GM21723 (cell line): ENCODE measurements around the gene NGLY1.

Experiments used
- ATAC-seq: cut with Tn5 transposase; IDR thresholded peaks from one replicate; pipeline ENCODE4 v1.9.1; 2021; ENCODE audit warnings: mild to moderate bottlenecking, moderate library complexity; ENCODE audit not compliant: unreplicated experiment

The NGLY1 gene

GRCh38 chr3:25785826-25786225 lies 2.6 kb upstream of the NGLY1 start:
- no peak for ATAC-seq

- no peak for ATAC-seq
Measured at GRCh38 chr3:25784971-25785370, 1.7 kb upstream of the NGLY1 start.

- ATAC-seq: peak; percentile 31
Measured at GRCh38 chr3:25783661-25784512, 644 bp upstream of the NGLY1 start.

GRCh38 chr3:25782636-25782937 lies 656 bp downstream of the NGLY1 start:
- no peak for ATAC-seq

- peak; percentile 62 for ATAC-seq
Measured at GRCh38 chr3:25781758-25782594, 1.3 kb downstream of the NGLY1 start.

GRCh38 chr3:25781145-25781757 lies 2.0 kb downstream of the NGLY1 start:
- no peak for ATAC-seq

GRCh38 chr3:25780618-25781017 lies 2.6 kb downstream of the NGLY1 start:
- ATAC-seq: no peak

- ATAC-seq: peak; percentile 45
Measured at GRCh38 chr3:25775936-25776335, 7.3 kb downstream of the NGLY1 start.

GRCh38 chr3:25768851-25769250 lies 14.4 kb downstream of the NGLY1 start:
- peak; percentile 93 for ATAC-seq

GRCh38 chr3:25751725-25752124 lies 31.5 kb downstream of the NGLY1 start:
- no peak for ATAC-seq

GRCh38 chr3:25751048-25751447 lies 32.2 kb downstream of the NGLY1 start:
- ATAC-seq: no peak

- ATAC-seq: no peak
Measured at GRCh38 chr3:25749031-25749581, 34.1 kb downstream of the NGLY1 start.

GRCh38 chr3:25748189-25748588 lies 35.1 kb downstream of the NGLY1 start:
- ATAC-seq: no peak

- ATAC-seq: no peak
Measured at GRCh38 chr3:25747033-25747432, 36.2 kb downstream of the NGLY1 start.

- no peak for ATAC-seq
Measured at GRCh38 chr3:25744470-25744869, 38.8 kb downstream of the NGLY1 start.

- no peak for ATAC-seq
Measured at GRCh38 chr3:25728101-25728500, 55.1 kb downstream of the NGLY1 start.

GRCh38 chr3:25727316-25727715 lies 55.9 kb downstream of the NGLY1 start:
- ATAC-seq: no peak

GRCh38 chr3:25725810-25726209 lies 57.4 kb downstream of the NGLY1 start:
- ATAC-seq: no peak

- ATAC-seq: no peak
Measured at GRCh38 chr3:25724948-25725645, 58.1 kb downstream of the NGLY1 start.

GRCh38 chr3:25723802-25724201 lies 59.4 kb downstream of the NGLY1 start:
- ATAC-seq: no peak

- ATAC-seq: no peak
Measured at GRCh38 chr3:25719321-25719720, 63.9 kb downstream of the NGLY1 start.
